ENCODE data around the gene UHMK1.
A peak's percentile ranks its signal among the peaks of the same experiment; 100 is the strongest.

Gene UHMK1

DNA sequence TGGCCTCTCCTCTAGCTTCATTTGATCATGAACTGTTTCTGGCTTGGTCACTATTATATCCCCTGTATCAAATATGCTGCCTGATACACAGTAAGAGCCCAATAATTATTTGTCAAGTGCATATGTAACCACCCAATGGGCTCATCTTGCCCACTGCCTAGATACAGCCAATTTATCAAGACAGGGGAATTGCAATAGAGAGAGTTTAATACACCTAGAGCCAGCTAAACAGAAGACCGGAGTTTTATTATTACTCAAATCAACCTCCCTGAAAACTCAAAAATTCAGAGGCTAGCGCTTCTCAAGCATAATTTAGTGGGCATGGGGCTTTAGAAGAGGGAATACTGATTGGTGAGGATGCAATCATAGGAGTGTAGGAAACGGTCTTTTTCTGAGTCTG is 45.6 kb downstream of the UHMK1 start:
- Histone ChIP-seq H3K4me1 (ENCODE audit: insufficient read depth, low read length) (no peaks in the 10 kb centered on the region; the same call in 1 of the 2 replicates), H3K9me3 (ENCODE audit: control insufficient read depth, insufficient read depth, low read length) (no peaks in the 10 kb centered on the region), H3K9ac (ENCODE audit: low read depth, low read length) (no peak overlapping the region), H3K36me3 (ENCODE audit: insufficient read depth, low read length) (peaks cover 3% of the 10 kb centered on the region; the same call in 1 of the 2 replicates)

DNA sequence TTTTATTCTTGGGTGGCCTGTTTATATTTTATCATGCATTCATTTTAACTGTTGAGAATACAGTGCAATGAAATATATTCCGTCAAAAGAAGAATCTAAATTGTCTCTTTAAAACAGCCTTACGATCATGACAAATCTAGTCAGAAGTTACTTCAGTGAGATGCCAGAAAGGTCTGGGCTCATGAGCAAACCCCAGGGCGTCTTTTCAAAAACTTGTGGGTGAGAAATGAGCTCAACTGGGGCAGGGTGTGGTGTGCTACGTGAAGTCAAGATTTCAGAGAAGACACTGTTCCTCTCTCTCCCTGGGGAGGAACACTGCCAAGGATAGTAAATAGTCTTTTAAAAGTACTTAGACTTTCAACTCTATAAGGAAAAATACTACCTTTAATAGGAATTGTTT is 50.6 kb downstream of the UHMK1 start:
- no peaks in the 10 kb centered on the region for H3K36me3 ChIP-seq (ENCODE audit: insufficient read depth, low read length)
- no peaks in the 10 kb centered on the region for H3K4me1 ChIP-seq (ENCODE audit: insufficient read depth, low read length)
- H3K9ac ChIP-seq (ENCODE audit: low read depth, low read length), result no peak overlapping the region
- no peaks in the 10 kb centered on the region for H3K9me3 ChIP-seq (ENCODE audit: control insufficient read depth, insufficient read depth, low read length)

DNA sequence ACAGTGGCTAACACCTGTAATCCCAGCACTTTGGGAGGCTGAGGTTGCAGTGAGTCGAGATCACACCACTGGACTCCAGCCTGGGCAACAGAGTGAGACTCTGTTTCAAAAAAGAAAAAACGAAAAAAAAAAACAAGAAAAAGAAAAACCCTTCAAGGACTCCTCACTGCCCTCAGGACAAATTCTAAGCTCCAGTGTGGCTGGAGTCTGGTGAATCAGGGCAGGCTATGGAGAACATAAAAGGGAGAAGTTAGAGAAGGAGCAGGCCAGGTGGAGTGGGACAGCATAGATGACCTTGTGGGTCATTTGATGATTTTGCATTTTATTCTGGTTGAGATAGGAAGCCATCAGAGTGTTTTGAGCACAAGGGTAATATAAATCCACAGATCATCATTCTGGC is 51.4 kb downstream of the UHMK1 start:
- Histone ChIP-seq H3K9ac (ENCODE audit: low read depth, low read length) (no peak overlapping the region), H3K9me3 (ENCODE audit: control insufficient read depth, insufficient read depth, low read length) (no peaks in the 10 kb centered on the region), H3K36me3 (ENCODE audit: insufficient read depth, low read length) (no peaks in the 10 kb centered on the region), H3K4me1 (ENCODE audit: insufficient read depth, low read length) (no peaks in the 10 kb centered on the region)

DNA sequence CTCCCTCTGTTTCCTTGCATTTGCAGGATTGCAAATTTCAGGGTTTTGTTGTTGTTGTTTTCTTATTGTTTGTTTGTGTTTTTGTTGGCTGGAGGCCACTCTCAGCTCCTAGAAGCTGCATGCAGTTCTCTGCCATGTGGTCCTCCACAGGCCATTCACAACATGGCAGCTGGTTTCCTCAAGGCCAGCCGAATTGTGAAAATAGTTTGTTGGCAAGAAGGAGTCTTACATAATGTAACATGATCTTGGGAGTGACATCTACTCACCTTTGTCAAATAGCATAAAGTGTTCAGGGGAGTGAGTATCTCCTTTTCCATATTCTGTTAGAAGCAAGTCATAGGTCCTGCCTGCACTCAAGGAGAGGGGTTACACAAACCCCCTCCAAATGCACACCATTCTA is 53.3 kb downstream of the UHMK1 start:
- H3K9ac ChIP-seq (ENCODE audit: low read depth, low read length), result no peak overlapping the region
- H3K36me3 ChIP-seq (ENCODE audit: insufficient read depth, low read length), result no peaks in the 10 kb centered on the region
- H3K9me3 ChIP-seq (ENCODE audit: control insufficient read depth, insufficient read depth, low read length), result no peaks in the 10 kb centered on the region
- no peaks in the 10 kb centered on the region for H3K4me1 ChIP-seq (ENCODE audit: insufficient read depth, low read length)

DNA sequence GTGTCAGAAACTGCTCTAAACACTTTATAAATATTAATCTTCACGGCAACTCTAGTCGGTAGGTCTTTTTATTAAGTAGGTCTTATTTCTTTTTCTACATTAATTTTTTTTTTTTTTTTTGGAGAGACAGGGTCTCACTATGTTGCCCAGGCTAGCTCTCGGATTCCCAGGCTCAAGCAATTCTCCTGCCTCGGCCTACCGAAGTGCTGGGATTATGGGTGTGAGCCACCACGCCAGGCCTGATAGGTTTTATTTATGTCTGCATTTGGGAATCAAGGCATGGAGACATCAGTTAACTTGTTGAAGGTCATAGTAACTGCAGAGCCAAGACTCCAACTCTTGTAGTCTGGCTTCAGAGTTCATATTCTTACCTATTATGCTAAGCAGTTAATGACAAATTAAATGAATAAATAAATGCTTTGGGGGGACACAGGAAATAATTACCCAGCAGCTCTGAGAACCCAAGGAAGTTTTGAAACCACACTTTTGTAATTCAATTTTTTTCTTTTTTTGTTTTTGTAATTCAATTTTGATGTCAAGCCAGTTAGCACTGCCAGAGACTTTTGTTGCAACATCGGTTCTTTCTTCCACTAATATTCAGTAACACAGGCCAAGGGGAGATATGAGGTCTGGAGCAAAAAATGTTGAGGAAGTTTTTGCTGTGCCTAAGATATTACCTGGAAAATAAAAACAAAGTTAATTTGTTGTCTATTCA is 54.5 kb downstream of the UHMK1 start:
- no peaks in the 10 kb centered on the region for H3K36me3 ChIP-seq (ENCODE audit: insufficient read depth, low read length)
- no peaks in the 10 kb centered on the region for H3K9me3 ChIP-seq (ENCODE audit: control insufficient read depth, insufficient read depth, low read length)
- H3K9ac ChIP-seq (ENCODE audit: low read depth, low read length), result no peak overlapping the region
- no peaks in the 10 kb centered on the region for H3K4me1 ChIP-seq (ENCODE audit: insufficient read depth, low read length)

DNA sequence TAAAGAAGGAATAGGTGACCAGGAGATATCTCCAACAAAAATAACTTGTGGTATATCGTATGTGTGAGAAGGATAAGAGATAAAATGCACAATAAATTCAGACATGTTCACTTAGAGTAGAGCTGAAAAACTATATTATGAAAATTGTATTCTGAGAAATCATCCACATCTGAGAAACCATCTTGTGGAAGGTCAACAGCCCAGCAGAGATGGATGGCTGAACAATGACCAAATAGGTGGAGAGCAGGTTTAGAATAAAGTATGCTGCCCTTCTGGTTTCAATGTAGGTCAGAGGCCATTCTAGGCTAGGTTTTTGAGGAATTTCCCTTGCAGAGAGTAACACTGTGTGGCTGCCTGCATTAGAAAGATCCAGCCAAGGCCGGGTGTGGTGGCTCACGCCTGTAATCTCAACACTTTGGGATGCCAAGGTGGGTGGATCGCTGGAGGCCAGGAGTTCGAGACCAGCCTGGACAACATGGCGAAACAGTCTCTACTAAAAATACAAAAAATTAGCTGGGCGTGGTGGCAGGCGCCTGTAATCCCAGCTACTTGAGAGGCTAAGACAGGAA is 55.1 kb downstream of the UHMK1 start:
- Histone ChIP-seq H3K4me1 (ENCODE audit: insufficient read depth, low read length) (no peaks in the 10 kb centered on the region), H3K9me3 (ENCODE audit: control insufficient read depth, insufficient read depth, low read length) (no peaks in the 10 kb centered on the region), H3K36me3 (ENCODE audit: insufficient read depth, low read length) (no peaks in the 10 kb centered on the region), H3K9ac (ENCODE audit: low read depth, low read length) (no peak overlapping the region)

DNA sequence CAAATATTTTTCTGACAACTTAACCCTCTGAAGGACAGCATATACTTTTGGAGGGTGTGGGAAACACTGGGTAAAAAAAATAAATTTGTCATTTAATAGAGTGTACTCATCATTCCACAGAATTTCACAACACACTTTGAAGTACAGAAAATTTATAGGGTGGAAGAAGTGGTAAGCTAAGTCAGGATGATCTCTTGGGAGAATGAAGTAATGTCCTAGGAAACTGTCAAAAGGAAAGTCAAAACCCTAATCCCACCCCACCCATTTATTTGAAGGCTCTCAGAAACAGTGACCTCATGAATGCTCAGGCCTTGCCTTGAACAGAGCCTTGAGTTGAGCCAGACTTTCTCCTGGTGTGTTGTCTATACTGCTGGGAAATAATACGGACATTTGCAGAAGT is 56.6 kb downstream of the UHMK1 start:
- H3K9me3 ChIP-seq (ENCODE audit: control insufficient read depth, insufficient read depth, low read length), result no peaks in the 10 kb centered on the region
- H3K36me3 ChIP-seq (ENCODE audit: insufficient read depth, low read length), result no peaks in the 10 kb centered on the region
- H3K4me1 ChIP-seq (ENCODE audit: insufficient read depth, low read length), result no peaks in the 10 kb centered on the region
- no peak overlapping the region for H3K9ac ChIP-seq (ENCODE audit: low read depth, low read length)

DNA sequence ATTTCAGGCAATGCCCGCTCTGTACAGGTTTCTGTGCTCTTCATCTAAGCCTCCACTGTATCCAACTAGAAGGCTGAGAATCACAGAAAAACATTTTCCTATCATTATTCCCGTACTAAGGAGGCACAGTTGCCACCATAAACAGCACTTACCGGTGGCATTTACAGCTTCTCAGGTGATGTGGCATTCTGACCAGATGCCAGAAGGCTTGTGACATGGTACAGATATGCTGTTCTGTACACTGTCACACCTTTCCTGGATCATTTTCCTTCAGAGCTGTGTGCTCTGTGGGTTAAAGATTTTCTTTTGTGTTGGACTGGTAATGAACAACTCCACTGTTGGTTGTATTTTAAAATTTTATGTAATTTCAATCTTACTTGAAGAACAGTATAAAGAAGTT is 59.9 kb downstream of the UHMK1 start:
- no peak overlapping the region for H3K9ac ChIP-seq (ENCODE audit: low read depth, low read length)
- no peaks in the 10 kb centered on the region for H3K9me3 ChIP-seq (ENCODE audit: control insufficient read depth, insufficient read depth, low read length)
- H3K36me3 ChIP-seq (ENCODE audit: insufficient read depth, low read length), result no peaks in the 10 kb centered on the region
- no peaks in the 10 kb centered on the region for H3K4me1 ChIP-seq (ENCODE audit: insufficient read depth, low read length)

DNA sequence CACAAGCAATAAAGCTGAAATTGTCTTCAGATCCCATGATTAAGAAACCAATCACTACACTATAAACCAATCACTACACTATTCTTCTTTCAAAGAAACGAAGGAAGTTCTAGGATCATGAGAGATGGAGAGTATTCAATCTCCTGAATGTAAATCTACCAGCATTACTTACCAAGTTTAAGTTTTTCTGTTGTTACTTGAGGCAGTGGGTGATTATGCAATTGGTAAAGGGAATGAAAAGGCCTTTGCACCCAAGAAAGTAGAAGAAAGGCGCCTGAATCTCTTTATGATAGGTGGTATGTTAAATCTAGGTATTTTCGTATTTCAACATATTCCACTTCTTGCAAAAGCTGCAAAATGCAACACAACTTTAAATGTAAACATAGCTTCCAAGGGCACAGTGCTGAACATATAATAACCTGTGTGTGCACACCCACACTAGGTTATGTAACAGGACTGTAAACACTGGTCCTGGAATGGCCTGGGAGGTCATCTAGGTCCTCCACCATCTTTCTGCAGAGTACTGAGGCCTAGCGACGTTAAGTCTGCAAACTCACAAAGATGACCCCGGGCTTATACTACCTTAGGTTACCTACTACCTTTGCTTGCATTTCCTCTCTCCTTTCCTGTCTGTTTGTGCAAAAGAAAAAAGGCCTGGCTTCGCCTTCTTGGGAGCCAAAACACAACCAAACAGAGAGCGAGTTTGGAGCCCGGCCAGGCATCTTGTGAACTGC is 62.9 kb downstream of the UHMK1 start:
- H3K36me3 ChIP-seq (ENCODE audit: insufficient read depth, low read length), result no peaks in the 10 kb centered on the region
- H3K4me1 ChIP-seq (ENCODE audit: insufficient read depth, low read length), result no peaks in the 10 kb centered on the region
- peak overlapping the region; percentile 68 for H3K9ac ChIP-seq (ENCODE audit: low read depth, low read length)
- H3K9me3 ChIP-seq (ENCODE audit: control insufficient read depth, insufficient read depth, low read length), result no peaks in the 10 kb centered on the region

DNA sequence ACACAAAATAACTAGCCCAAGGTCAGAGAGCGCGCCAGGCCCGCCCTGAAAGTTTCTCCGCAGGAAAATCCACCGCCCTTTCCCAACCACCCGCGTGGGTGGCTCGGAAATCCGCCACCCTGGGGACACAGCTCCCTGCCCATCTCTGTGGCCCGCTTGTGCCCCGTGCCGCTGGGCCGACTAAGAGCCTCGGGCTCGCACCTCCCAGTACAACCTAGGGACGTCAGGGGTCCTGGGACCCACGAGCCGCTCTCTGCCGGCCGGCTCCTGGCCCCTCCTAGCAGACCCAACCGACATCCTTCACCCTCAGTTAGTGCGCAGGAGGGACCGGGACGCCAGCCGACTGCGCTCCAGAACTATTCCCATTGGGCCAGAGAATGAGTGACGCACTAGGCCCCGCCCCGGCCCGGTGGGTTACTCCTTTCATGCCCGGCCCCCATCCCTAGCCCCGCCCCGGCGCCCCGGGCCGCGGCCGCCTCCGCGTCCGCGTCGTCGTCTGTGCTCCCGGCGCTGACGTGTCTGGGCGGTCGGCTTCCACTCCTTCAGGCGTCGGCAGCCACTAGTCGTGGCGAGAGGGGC is 63.5 kb downstream of the UHMK1 start:
- H3K9me3 ChIP-seq (ENCODE audit: control insufficient read depth, insufficient read depth, low read length), result no peaks in the 10 kb centered on the region

DNA sequence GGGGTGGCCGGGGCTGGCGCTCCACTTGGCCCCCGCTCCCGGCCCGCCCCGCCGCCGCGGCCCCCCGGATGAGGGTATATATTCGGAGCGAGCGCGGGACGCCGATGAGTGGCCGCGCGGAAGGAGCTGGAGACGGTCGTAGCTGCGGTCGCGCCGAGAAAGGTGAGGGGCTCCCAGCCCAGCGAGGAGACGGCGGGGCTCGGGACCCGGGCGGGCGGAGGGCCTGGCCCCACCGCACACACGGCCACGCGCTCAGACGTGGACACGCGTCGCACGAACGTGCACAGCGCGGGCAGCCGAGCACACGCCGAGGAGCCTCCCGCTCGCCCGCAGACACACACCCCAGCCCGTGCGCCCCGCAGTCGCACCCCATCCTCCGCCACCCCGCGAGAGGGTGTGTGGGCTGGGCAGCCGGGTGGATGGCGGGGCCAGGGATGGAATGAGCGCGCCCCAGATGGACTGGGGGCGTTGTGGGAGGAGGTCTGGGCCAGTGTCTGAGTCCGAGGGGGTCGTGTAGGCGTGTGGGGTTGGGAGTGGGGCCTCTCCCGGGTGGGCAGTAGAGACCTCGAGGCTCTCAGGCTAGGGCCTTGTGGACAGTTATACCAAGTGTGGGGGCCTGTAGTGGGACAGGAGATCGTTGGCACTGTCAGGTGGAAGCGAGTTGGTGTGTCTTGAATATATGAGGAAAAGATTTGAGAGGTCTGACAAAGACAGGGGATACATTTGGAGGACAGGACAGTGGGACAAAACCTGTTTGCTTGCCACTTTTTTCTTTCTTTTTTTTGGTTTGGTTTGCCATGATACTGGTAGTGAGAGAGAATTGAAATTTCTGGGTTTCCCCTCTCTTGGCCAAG is 64.2 kb downstream of the UHMK1 start, which contains the start of gene UAP1:
TSS of gene UAP1 (plus strand) at position 107 of the 854 bp plus-strand sequence. CDS start 4,347 bp downstream, outside the sequence.
- Histone ChIP-seq H3K36me3 (ENCODE audit: insufficient read depth, low read length) (no peaks in the 10 kb centered on the region), H3K9ac (ENCODE audit: low read depth, low read length) (peak within 1 kb of the TSS; percentile 68), H3K4me1 (ENCODE audit: insufficient read depth, low read length) (no peaks in the 10 kb centered on the region), H3K9me3 (ENCODE audit: control insufficient read depth, insufficient read depth, low read length) (no peaks in the 10 kb centered on the region)

More for the DNA sequence above, 63.5 kb downstream of the UHMK1 start:
- Histone ChIP-seq H3K9ac (ENCODE audit: low read depth, low read length) (peak overlapping the region; percentile 68), H3K36me3 (ENCODE audit: insufficient read depth, low read length) (no peaks in the 10 kb centered on the region), H3K4me1 (ENCODE audit: insufficient read depth, low read length) (no peaks in the 10 kb centered on the region)

DNA sequence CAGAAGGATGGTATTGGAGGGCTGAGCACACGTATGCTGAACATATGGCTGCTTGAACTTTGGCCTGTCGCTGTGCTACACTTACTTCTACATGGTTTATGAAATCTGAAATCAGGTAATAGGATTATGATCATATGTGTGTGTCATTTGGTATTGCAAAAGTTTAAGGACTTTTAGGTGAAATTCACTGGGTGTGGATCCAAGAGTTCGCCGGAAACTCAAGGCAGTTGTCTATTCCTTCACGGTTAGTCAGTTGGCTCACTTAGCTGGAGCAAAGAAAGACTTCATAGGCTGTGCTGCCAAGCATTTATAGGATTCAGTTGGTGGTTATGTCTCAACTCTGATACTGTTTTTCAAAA is 64.8 kb downstream of the UHMK1 start:
- H3K4me1 ChIP-seq (ENCODE audit: insufficient read depth, low read length), result no peaks in the 10 kb centered on the region
- H3K36me3 ChIP-seq (ENCODE audit: insufficient read depth, low read length), result no peaks in the 10 kb centered on the region; the same call in 1 of the 2 replicates
- H3K9me3 ChIP-seq (ENCODE audit: control insufficient read depth, insufficient read depth, low read length), result no peaks in the 10 kb centered on the region
- H3K9ac ChIP-seq (ENCODE audit: low read depth, low read length), result peak overlapping the region; percentile 68; the same call in 1 of the 2 replicates

DNA sequence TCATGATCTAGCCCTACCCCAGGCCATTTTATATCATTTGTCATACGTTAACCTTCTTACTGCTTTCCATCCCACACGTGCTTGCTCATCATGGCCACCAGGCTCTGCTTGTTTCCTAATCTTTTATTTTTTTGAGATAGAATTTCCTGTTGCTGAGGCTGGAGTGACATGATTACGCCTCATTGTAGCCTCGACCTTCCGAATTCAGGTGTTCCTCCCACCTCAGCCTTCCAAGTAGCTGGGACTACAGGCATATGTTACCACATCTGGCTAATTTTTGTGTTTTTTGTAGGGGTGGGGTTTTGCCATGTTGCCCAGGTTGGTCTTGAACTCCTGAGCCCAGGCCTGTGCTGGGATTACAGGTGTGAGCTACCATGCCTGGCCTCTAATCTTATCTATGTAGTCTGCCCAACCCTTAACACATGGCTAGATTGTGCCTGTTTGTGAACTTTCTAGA is 67.2 kb downstream of the UHMK1 start:
- Histone ChIP-seq H3K36me3 (ENCODE audit: insufficient read depth, low read length) (no peaks in the 10 kb centered on the region; the same call in 1 of the 2 replicates), H3K9me3 (ENCODE audit: control insufficient read depth, insufficient read depth, low read length) (no peaks in the 10 kb centered on the region), H3K9ac (ENCODE audit: low read depth, low read length) (no peak overlapping the region), H3K4me1 (ENCODE audit: insufficient read depth, low read length) (no peaks in the 10 kb centered on the region)

DNA sequence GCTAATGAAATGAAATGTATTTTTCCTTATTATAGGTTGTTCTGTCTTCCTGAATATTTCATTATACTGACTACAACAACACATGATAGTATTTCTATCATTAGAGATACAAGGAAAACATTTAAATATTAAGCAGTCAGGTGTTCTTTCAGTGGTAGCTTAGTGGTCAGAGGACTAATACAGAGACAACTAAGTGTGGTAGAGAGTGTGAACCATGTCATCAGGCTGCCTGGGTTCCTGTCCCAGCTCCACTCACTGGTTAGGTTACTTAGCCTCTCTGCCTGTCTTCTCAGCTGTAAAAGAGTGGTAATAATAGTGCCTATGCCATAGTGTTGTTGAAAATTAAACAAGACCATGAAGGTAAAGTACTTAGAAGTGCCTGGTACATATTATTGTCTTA is 67.8 kb downstream of the UHMK1 start:
- H3K36me3 ChIP-seq (ENCODE audit: insufficient read depth, low read length), result no peaks in the 10 kb centered on the region; the same call in 1 of the 2 replicates
- no peak overlapping the region for H3K9ac ChIP-seq (ENCODE audit: low read depth, low read length)
- no peaks in the 10 kb centered on the region for H3K9me3 ChIP-seq (ENCODE audit: control insufficient read depth, insufficient read depth, low read length)
- no peaks in the 10 kb centered on the region for H3K4me1 ChIP-seq (ENCODE audit: insufficient read depth, low read length)

All from ES-I3 (cell line).